HG02870 (cell line): Measurements from ENCODE around the gene ADGRB2.

ENCODE experiments used
- ATAC-seq: cut with Tn5 transposase; IDR thresholded peaks from one replicate; pipeline ENCODE4 v1.9.1; 2021; ENCODE audit warnings: mild to moderate bottlenecking, moderate library complexity; ENCODE audit not compliant: unreplicated experiment

Gene ADGRB2

GRCh38 chr1:31795096-31795675 is 31.0 kb upstream of the ADGRB2 start:
- no peak for ATAC-seq

GRCh38 chr1:31793586-31794285 is 29.6 kb upstream of the ADGRB2 start:
- ATAC-seq, result no peak

- no peak for ATAC-seq
These were observed 28.9 kb upstream of the ADGRB2 start for GRCh38 chr1:31793086-31793485.

DNA sequence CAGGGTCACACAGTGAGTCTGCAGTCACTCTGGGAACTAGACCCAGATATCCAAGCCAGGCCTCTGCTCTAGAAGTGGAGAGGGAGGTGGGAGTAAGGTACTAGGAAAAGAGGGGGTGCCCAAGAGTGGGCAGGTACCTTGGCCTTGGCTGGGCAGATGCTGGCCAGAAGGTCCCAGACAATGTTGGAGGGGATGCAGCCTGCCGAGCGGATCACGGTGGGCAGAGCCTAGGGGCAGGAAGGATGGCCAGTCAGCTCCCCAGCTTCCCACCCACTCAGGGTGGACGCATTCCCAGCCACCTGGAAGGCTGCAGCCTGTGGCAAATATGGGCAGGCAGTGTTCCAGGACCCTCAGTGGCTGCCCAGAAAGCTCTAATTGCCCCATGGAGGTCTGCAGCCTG is 28.4 kb upstream of the ADGRB2 start:
- no peak for ATAC-seq

DNA sequence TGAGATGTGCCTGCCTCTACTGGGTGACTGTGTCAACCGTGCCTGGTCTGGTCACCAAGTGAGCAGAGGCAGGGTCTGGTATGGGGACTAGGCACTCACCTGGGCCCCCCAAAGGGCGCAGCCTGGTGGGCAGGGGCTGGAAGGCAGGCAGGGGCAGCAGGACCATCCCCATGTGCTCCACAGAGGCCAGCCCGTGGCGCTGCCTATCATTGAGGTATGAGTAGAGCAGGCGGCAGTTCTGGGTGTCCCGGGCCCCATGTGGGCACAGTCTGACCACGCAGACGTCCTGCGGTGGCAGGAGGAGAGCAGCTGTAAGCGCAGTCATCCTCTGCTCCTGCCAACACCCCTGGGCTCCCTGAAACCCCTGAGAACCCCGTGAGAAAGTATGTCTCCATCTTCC is 28.0 kb upstream of the ADGRB2 start:
- no peak for ATAC-seq

GRCh38 chr1:31791131-31791858 is 27.2 kb upstream of the ADGRB2 start:
- ATAC-seq, result no peak

DNA sequence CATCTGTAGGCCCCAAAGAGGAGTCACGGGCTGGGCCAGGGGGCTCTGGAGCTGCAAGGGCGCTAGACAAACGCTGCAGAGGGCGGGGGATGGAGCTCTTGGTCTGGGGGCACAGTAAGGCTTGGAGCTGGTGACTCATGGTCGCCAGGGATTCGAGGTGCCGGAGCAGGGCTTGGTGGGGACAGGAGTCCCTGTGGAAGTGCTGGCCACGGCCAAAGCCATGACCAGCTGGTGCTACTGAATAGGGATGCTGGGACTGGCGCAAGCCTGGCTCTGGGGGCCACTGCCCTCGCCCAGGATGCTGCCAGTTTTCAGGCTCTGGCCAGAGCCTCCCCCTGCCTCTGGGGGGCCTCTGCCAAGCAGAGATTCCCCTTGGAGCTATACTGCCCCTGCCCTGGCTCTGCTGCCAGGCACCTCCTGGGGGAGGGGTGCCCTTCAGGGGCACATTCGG is 26.5 kb upstream of the ADGRB2 start:
- no peak for ATAC-seq

DNA sequence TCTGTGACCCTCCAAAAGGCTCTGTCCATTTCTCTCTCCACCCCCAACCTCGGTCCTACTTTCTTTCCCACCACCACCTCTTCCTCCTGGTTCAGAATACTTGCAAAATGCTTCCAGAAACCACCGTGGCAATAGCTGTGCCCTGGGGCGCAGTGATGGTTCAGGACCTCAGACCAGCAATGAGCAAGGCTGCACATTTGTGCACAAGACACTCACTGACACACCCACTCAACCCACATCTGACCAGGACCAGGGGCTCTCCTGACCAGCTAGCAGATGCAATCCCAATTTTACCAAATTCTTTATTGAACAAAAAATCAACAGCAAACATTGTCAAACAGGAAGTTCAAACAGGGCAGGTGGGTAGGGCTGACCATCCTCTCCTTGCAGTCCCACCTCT is 26.0 kb upstream of the ADGRB2 start:
- ATAC-seq, result no peak

- ATAC-seq, result no peak
These were observed 25.3 kb upstream of the ADGRB2 start for GRCh38 chr1:31789259-31790065.

DNA sequence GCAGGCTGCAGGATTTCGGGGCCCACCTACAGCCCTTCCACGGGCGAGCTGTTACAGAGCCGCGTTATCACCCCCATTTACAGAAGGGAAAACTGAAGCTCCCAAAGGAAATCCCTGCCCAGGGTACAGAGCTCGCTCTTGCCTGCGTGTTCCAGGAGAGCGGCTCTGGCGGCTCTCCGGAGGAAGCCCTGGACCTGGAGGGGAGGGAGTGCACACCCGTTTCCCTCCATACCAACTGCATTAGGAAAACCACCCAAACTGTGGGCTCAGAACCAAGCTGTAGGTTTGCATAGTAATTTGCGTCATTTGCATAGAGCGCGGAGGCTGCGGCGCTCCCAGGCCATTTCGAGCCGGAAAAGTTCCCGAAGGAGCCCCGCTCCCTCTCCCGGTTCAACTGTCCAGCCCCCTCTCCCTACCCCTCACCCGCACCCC is 24.7 kb upstream of the ADGRB2 start:
- ATAC-seq, result peak; percentile 15

GRCh38 chr1:31788138-31788824 is 24.1 kb upstream of the ADGRB2 start:
- ATAC-seq, result peak; percentile 71

- no peak for ATAC-seq
These were observed 23.6 kb upstream of the ADGRB2 start for GRCh38 chr1:31787786-31788137.

- no peak for ATAC-seq
These were observed 23.1 kb upstream of the ADGRB2 start for GRCh38 chr1:31787261-31787660.

- no peak for ATAC-seq
These were observed 22.4 kb upstream of the ADGRB2 start for GRCh38 chr1:31786366-31787060.

DNA sequence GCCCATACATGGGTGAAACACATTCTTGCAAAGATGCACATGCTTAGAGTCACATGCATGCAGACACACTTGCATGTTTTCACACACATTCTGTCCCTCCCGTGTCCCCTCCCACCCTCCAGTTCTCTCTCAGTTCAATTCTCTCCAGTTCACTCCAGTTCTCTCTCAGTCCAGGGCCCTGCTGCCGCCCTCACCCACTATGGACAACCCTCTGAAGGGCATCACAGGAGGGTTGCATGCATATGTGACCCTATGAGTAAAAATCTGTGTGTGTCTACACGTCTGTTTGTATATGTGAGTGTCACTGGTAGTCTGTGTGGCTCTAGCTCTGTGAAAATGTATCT is 21.8 kb upstream of the ADGRB2 start:
- no peak for ATAC-seq

DNA sequence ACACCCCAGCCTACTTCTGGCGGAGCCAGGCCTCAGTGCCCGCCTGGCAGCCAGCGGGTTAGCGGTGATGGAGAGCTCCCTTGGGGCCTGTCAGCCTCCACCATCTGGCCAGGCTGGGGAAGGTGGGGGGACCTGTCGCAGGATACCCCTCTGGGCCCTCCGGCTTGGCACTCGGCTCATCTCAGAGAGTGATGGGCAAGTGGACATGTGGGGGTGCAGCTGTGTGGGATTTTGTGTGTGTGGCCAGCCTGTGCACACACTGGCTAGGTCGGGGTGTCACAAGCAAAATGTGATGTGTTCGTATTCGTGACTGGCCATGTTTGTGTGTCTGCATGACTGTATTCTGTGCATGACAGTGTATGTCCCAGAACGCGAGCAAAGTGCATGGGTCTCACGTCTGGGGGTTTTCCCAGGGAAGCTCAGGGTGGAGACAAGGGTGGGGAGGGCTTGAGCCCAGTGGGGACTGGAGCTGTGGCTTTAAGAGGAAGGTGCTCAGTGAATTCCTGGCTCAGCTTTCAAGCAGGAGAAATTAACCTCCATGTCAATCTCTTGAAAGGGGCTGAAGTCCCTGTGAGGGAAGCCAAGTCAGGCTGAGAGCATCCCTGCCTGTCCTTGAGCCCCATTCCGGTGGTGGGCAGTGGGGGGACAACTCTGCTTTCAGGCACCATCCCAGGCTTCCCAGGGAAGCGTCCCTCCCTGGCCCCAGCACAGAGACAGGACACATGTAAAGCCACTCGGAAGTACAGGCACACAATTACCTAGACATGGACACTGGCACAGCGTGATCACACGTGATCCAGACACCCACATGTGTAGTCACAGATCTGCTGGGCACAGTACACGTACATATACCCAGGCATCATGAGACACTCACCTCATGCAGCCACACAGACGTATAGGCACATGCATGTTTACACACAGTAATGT is 21.1 kb upstream of the ADGRB2 start:
- ATAC-seq, result no peak

DNA sequence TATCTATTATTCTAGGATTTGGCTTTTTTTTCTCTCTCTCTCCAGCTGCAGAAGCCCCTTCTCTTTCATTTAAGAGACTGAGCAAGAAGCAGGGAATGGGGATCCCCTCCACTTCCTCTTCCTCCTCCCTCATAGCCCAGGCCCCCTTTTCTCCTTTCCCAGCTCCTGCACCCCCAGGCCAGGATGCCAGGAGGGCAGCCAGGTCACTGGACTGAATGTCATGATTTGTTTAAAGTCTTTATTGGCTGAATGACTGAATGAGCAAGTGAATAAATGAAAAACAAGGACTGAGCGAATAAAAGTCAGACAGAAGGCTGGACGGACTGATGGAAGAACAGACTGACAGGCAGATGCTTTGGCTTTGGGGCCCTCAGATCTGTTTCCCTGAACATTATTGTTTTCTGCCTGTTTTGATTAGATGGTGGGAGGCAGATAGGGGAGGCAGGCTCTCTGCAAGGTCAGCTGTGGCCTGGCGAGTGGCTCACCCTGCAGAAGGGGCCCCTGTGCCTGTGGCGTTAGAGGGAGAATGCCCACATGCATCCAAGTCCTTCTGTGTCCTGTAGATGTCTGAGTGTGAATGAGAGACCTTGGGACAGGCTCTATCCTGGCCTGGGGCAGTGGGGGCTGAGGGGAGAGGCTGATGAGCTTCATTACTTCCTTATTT is 20.3 kb upstream of the ADGRB2 start:
- no peak for ATAC-seq

DNA sequence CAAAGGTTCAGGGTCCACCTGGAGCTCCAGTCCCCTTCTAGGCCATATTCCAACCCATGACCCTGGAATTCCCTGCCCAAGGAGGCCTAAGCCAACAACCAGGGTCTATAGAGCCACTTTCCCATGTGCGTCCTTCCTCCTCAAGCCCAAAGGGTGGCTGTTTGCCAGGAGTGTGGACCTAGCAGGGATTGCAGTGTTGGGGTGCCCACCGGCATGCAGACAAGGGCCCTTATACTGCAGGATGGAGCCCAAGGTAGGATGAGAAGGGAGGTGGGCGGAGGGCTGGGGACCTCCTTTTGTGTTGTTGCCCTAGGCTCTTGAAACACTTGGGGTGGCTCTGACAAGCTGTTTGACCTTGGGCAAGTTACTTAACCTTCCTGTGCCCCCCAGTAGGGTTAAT is 19.7 kb upstream of the ADGRB2 start:
- no peak for ATAC-seq
